Loucy (cell line): Measurements from ENCODE around the gene MAT2B.

Source experiments
- H2AFZ ChIP-seq: fragments of 200-600 bp; sonication (generic); 2 replicates; pipeline ENCODE4 v1.6.0; 2016; ENCODE audit warnings: antibody characterized with exemption, mild to moderate bottlenecking, low read length, moderate library complexity
- H3F3A ChIP-seq: fragments of 200-600 bp; 2 replicates; pipeline ENCODE4 v1.6.0; 2016; ENCODE audit warnings: antibody characterized with exemption, low read depth, mild to moderate bottlenecking
- H3K27me3 ChIP-seq: fragments of 200-600 bp; sonication (generic); 2 replicates; pipeline ENCODE4 v1.6.1; 2014; ENCODE audit warnings: low read length, mild to moderate bottlenecking; ENCODE audit not compliant: insufficient read depth, poor library complexity, severe bottlenecking
- H3K36me3 ChIP-seq: fragments of 200-600 bp; sonication (generic); 2 replicates; pipeline ENCODE4 v1.6.1; 2016; ENCODE audit warnings: low read length; ENCODE audit not compliant: insufficient read depth
- H3K4me1 ChIP-seq: fragments of 200-600 bp; sonication (generic); 2 replicates; pipeline ENCODE4 v1.5.1; 2014; ENCODE audit warnings: low read length, mild to moderate bottlenecking; ENCODE audit not compliant: insufficient read depth, poor library complexity, severe bottlenecking
- H3K4me2 ChIP-seq: fragments of 200-600 bp; sonication (generic); 2 replicates; pipeline ENCODE4 v1.6.0; 2014; ENCODE audit warnings: antibody characterized with exemption, low read length, low read depth, mild to moderate bottlenecking; ENCODE audit not compliant: poor library complexity, severe bottlenecking
- H3K4me3 ChIP-seq: fragments of 200-600 bp; sonication (generic); 2 replicates; pipeline ENCODE4 v1.5.1; 2014; ENCODE audit warnings: low read length, mild to moderate bottlenecking, mixed read lengths; ENCODE audit not compliant: poor library complexity, severe bottlenecking
- H3K79me2 ChIP-seq: fragments of 200-600 bp; sonication (generic); 2 replicates; pipeline ENCODE4 v1.6.1; 2014; ENCODE audit warnings: low read length; ENCODE audit not compliant: insufficient read depth
- H3K9ac ChIP-seq: fragments of 200-600 bp; sonication (generic); 2 replicates; pipeline ENCODE4 v1.6.0; 2014; ENCODE audit warnings: mild to moderate bottlenecking, low read depth, low read length, moderate library complexity; ENCODE audit not compliant: poor library complexity, severe bottlenecking
- H3K9me2 ChIP-seq: fragments of 200-600 bp; sonication (generic); replicated peaks from 2 replicates; pipeline ENCODE4 v1.6.1; 2016; ENCODE audit warnings: low read depth, low read length, mixed read lengths
- H3K9me3 ChIP-seq: fragments of 200-600 bp; sonication (generic); 2 replicates; pipeline ENCODE4 v1.6.1; 2014; ENCODE audit warnings: mild to moderate bottlenecking, antibody characterized with exemption, low read length, low read depth; ENCODE audit not compliant: insufficient read depth
- H4K20me1 ChIP-seq: fragments of 200-600 bp; sonication (generic); 2 replicates; pipeline ENCODE4 v1.6.0; 2014; ENCODE audit warnings: antibody characterized with exemption, low read length, mild to moderate bottlenecking; ENCODE audit not compliant: insufficient read depth, poor library complexity, severe bottlenecking
- CTCF ChIP-seq: fragments of 200-600 bp; sonication (generic); conservative IDR thresholded peaks from 2 replicates; pipeline ENCODE4 v1.5.1; 2014; ENCODE audit warnings: mild to moderate bottlenecking, antibody characterized with exemption, low read length
- EZH2phosphoT487 ChIP-seq: fragments of 200-600 bp; IDR thresholded peaks from 2 replicates; pipeline ENCODE4 v1.6.1; 2018; ENCODE audit warnings: antibody characterized with exemption, mild to moderate bottlenecking, moderate library complexity, borderline replicate concordance

The MAT2B gene

GRCh38 chr5:163525096-163525495 lies 19.7 kb downstream of the MAT2B start:
- Histone ChIP-seq H3K4me2 (no peak overlapping the region), H3K4me3 (no peak overlapping the region), H2AFZ (no peak overlapping the region), H3K9me2 (no peaks in the 10 kb centered on the region), H3K4me1 (no peaks in the 10 kb centered on the region), H4K20me1 (no peaks in the 10 kb centered on the region), H3K9ac (no peak overlapping the region), H3K9me3 (no peaks in the 10 kb centered on the region), H3K79me2 (no peaks in the 10 kb centered on the region), H3K36me3 (no peaks in the 10 kb centered on the region), H3K27me3 (no peaks in the 10 kb centered on the region), H3F3A (no peaks in the 10 kb centered on the region)
- no peak for TF ChIP-seq EZH2phosphoT487
- TF ChIP-seq CTCF = no peak

GRCh38 chr5:163529698-163530097 lies 24.3 kb downstream of the MAT2B start:
- H3K9me3 ChIP-seq = no peaks in the 10 kb centered on the region
- H3K4me2 ChIP-seq = no peak overlapping the region
- H3K4me1 ChIP-seq = no peaks in the 10 kb centered on the region
- H4K20me1 ChIP-seq = no peaks in the 10 kb centered on the region
- TF ChIP-seq CTCF (no peak), EZH2phosphoT487 (no peak)
- H3K79me2 ChIP-seq = no peaks in the 10 kb centered on the region
- H2AFZ ChIP-seq = no peak overlapping the region
- no peaks in the 10 kb centered on the region for H3K27me3 ChIP-seq
- no peaks in the 10 kb centered on the region for H3K9me2 ChIP-seq
- H3K36me3 ChIP-seq = no peaks in the 10 kb centered on the region
- H3K9ac ChIP-seq = no peak overlapping the region
- no peaks in the 10 kb centered on the region for H3F3A ChIP-seq
- no peak overlapping the region for H3K4me3 ChIP-seq

GRCh38 chr5:163531272-163531671 lies 25.9 kb downstream of the MAT2B start:
- H3K9me2 ChIP-seq = no peaks in the 10 kb centered on the region
- H3F3A ChIP-seq = no peaks in the 10 kb centered on the region
- H3K27me3 ChIP-seq = no peaks in the 10 kb centered on the region
- H4K20me1 ChIP-seq = no peaks in the 10 kb centered on the region
- H3K9ac ChIP-seq = no peak overlapping the region
- TF ChIP-seq EZH2phosphoT487 (no peak), CTCF (no peak)
- no peak overlapping the region for H3K4me3 ChIP-seq
- H3K9me3 ChIP-seq = no peaks in the 10 kb centered on the region
- no peaks in the 10 kb centered on the region for H3K79me2 ChIP-seq
- H3K4me1 ChIP-seq = no peaks in the 10 kb centered on the region
- H3K36me3 ChIP-seq = no peaks in the 10 kb centered on the region
- no peak overlapping the region for H3K4me2 ChIP-seq
- H2AFZ ChIP-seq = no peak overlapping the region
